Measurements from ENCODE around the gene ZNF672.

ZNF672 gene

GRCh38 chr1:248897412-248898337, 59.7 kb downstream of the ZNF672 start:
- TF ChIP-seq GATA2 (IDR thresholded peaks at IDR 0.05; ENCODE audit: low read depth, low read length) = no peak
- no peak for TF ChIP-seq GATA3 (IDR thresholded peaks at IDR 0.05; ENCODE audit: low read depth, low read length)
